Retinal pigment epithelial cell (primary cell): ENCODE results near the gene ATP5PF.

Experiments used
- DNase-seq: peaks from one replicate; pipeline ENCODE4 v3.0.0-alpha.2; 2010; ENCODE audit warnings: low read depth
- H3K4me3 ChIP-seq: 2 replicates; pipeline ENCODE4 v1.5.1; 2011; ENCODE audit warnings: mild to moderate bottlenecking, low read length, control low read depth, moderate library complexity
- TF ChIP-seq, protein P1 (sequence below): conservative IDR thresholded peaks from 2 replicates; pipeline ENCODE4 v1.5.1; 2011; ENCODE audit warnings: low read depth, low read length, control low read depth, inconsistent platforms

ATP5PF gene

GRCh38 chr21:25742900-25743299 lies 8.2 kb upstream of the ATP5PF start:
- TF ChIP-seq, protein P1, sequence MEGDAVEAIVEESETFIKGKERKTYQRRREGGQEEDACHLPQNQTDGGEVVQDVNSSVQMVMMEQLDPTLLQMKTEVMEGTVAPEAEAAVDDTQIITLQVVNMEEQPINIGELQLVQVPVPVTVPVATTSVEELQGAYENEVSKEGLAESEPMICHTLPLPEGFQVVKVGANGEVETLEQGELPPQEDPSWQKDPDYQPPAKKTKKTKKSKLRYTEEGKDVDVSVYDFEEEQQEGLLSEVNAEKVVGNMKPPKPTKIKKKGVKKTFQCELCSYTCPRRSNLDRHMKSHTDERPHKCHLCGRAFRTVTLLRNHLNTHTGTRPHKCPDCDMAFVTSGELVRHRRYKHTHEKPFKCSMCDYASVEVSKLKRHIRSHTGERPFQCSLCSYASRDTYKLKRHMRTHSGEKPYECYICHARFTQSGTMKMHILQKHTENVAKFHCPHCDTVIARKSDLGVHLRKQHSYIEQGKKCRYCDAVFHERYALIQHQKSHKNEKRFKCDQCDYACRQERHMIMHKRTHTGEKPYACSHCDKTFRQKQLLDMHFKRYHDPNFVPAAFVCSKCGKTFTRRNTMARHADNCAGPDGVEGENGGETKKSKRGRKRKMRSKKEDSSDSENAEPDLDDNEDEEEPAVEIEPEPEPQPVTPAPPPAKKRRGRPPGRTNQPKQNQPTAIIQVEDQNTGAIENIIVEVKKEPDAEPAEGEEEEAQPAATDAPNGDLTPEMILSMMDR = no peak
- no peak for DNase-seq
- H3K4me3 ChIP-seq = no peak overlapping the region

GRCh38 chr21:25737421-25737820 lies 2.7 kb upstream of the ATP5PF start:
- H3K4me3 ChIP-seq = no peak overlapping the region
- TF ChIP-seq, protein P1 = no peak
- DNase-seq = no peak

- DNase-seq = peak; percentile 42
- peak overlapping the region; percentile 99 for H3K4me3 ChIP-seq
- TF ChIP-seq, protein P1 = no peak
Measured at GRCh38 chr21:25735646-25736597, 1.2 kb upstream of the ATP5PF start.

GRCh38 chr21:25734654-25734903 lies 125 bp downstream of the ATP5PF start:
- no peak for DNase-seq
- TF ChIP-seq, protein P1 = no peak
- peak overlapping the region; percentile 99 for H3K4me3 ChIP-seq

DNA sequence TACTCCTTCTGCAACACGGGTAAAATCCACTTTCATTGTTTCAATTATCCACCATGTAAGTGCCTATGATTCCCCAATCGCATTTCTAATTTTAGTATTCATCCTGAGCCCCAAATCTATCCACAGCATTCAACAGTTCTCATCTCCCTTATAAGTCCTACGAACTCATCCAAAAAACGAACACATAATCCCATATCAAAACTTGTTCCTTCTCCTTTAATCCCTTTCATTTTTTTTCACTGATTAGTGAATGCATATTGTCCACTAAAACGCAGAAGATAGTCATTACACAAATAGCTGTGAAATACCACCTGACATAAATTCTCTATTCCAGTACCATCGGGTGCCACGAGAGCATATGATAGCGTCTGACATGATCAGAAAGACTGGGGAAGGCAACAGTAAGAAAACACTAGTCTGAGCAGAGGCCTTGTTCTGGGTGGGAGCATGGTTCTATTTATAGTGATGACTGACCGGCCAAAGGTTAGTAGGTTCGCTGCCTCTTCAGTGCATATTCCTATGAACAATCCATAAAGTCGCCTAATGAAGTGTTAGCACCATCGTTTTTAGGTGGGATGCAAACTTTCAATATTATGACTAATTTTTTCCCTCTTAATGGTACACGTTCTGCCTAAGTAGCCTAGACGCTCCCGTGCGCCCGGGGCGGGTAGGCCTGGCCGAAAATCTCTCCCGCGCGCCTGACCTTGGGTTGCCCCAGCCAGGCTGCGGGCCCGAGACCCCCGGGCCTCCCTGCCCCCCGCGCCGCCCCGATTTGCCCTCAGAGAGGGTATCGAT lies 648 bp downstream of the ATP5PF start:
- H3K4me3 ChIP-seq = peak overlapping the region; percentile 99
- peak; percentile 42 for DNase-seq
- TF ChIP-seq, protein P1 = no peak

- no peak overlapping the region for H3K4me3 ChIP-seq
- TF ChIP-seq, protein P1 = no peak
- no peak for DNase-seq
Measured at GRCh38 chr21:25732091-25732760, 2.5 kb downstream of the ATP5PF start.
